Stimulated activated CD4-positive, alpha-beta T cell treated with anti-CD3 and anti-CD28 coated beads, Interleukin-2, amount 100 ng/mL, for 48 hours (primary cell): ENCODE measurements around the gene IL4I1.

ENCODE experiments used
- DNase-seq, 2 donors: peaks; one replicate each; pipeline ENCODE4 v3.0.0-alpha.2; 2020

The IL4I1 gene

DNA sequence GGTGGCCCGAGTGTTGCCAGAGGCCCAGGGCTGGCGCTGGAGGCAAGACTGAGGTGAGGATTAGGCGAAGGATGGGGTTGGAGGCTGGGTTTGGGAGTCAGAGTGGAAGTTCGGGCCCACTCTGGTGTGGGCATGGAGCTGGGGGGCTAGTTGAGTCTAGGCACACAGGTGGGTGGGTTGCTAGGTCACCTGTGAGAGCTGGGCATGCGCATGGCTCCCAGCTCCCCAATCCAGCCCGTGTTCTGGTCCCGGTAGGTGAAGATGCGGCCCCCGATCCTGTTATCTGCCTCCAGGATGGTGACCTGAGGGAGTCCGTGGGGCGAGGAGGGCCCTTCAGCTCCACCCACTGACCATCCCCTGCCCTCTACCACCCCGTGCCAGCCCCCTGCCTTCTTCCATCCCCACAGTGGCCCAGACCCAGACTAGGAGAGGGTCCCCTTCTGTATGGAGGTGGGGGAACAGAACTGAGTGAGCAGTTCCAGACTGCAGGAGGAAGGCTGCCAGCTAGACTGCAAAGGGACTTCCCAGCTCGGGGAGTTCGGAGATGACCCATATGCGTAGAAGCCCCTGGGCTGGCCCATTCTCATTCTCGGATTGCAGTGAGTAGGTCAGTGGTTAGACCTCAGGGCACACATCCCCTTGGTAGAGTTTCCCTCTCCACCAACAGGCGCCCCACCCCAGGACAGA is 1.7 kb downstream of the IL4I1 start:
- DNase-seq = peak; percentile 37 to 45

GRCh38 chr19:49894011-49894664 is 2.5 kb downstream of the IL4I1 start:
- DNase-seq = no peak

DNA sequence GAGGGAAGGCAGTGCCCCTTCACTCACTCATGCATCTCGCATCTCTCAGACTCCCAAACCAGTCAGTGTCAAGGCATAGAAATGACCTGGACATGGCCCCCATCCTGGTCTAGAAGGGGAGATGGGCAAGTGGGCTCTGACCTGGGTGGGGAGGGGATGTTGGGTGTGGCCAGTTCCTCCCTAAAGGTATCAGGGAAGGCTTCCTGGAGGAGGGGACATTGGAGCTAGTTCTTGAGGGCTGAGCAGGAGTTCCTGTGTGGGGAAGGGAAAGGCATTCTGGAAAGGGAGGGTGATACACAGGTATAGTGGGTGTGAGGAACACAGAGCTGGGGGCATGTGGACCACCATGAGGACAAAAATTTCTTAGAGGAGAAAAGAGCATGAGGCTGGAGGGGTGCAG is 4.0 kb downstream of the IL4I1 start:
- DNase-seq = no peak

- DNase-seq = no peak
Observed at GRCh38 chr19:49891393-49891792, 5.3 kb downstream of the IL4I1 start.

- peak in 1 of 2 donors; percentile 63 for DNase-seq
Observed at GRCh38 chr19:49890349-49891311, 6.1 kb downstream of the IL4I1 start.

DNA sequence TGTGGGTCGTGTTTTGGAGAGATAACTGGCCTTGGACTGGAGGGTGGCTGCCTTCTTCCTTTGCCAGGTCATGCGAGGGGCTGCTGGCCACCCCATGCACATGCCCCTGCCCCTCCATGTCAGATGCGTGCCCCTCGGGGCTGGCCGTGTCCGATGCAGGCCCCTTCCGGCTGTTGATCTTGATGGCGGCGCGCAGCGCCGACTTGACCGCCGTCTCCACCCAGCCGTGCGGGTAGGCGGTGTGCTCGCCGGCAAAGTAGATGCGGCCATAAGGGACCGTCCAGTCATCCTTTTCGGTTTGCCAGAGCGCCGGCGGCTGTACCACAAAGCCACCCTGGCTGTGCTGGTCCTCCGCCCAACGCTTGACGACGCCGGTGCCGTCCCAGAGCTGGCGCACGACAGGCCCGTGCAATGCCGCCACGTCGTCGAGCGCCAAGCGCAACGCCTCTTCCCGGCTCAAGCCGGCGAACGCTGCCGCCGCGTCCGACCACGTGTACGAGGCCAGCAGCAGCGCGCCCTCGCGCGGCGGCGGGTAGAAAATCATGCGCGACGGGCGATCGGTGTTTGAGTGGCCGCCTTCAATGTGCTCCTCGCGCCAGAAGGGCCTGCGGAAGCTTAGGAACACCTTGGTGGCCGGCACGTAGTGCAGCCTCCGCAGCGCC is 6.9 kb downstream of the IL4I1 start:
- DNase-seq = peak; percentile 69 to 77

- no peak for DNase-seq
Observed at GRCh38 chr19:49889038-49889686, 7.5 kb downstream of the IL4I1 start.

DNA sequence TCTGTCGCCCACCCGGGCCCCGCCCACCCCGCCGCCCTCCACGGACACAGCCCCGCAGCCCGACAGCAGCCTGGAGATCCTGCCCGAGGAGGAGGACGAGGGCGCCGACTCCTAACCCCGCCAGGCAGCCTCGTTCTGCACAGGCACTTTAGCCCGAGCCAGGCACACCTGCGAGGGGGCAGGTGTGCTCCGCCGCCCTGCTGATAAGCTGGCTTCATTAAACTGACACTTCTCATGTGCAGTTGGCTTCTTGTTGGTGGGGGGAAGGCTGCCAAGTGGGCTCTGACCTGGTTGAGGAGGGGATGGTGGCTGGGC is 8.2 kb downstream of the IL4I1 start:
- DNase-seq = no peak

DNA sequence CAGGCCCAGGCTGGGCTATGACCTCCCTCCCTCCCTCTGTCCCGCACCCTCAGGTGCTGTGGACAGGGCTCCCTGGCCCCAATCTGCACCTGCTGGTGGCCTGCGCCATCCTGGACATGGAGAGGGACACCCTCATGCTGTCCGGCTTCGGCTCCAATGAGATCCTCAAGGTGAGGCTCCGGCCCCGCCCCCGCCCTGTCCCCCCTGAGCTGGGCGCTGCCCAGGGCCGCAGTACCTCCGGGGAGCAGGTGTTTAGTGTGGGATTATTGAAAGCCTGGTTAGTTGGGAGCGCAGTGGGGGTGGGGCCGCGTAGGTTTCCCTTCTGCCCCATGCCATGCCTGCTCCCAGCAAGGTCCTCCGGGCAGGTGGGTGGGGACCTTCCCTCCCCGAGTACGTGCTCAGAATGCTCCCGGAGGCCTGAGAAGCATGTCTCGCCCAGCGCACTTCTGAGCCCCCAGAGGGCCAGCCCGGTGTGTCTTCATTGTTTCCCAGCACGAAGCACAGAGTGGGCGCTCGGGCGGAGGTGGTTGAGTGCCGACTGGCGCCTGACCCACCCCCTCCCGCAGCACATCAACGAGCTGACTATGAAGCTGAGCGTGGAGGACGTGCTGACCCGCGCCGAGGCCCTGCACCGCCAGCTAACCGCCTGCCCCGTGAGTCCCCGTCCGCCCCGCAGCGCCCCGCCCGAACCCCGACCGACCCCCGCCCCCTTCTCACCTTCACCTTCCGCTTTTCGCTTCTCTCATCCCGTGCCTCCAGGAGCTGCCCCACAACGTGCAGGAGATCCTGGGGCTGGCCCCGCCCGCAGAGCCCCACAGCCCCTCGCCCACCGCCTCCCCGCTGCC is 8.8 kb downstream of the IL4I1 start:
- no peak for DNase-seq

- no peak for DNase-seq
Observed at GRCh38 chr19:49887037-49887664, 9.5 kb downstream of the IL4I1 start.

DNA sequence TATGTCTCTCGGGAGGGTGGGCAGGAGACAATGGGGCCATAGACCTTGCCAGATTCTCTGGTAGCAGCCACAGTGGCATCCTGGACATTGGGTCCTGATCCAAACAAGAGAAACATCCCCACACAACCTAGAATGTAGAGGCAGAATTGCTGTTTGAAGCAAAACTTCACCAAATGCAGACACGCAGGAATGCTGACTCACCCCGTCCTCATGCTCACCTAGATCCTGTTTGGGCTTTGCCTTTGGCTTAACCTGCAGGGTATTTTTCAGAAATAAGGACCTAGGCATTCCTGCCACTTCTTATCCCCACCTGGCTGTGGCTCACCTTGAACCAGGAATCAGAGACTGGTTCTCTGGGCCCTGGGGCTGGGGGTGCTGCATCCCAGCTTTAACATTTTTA is 11.9 kb downstream of the IL4I1 start:
- DNase-seq = no peak

DNA sequence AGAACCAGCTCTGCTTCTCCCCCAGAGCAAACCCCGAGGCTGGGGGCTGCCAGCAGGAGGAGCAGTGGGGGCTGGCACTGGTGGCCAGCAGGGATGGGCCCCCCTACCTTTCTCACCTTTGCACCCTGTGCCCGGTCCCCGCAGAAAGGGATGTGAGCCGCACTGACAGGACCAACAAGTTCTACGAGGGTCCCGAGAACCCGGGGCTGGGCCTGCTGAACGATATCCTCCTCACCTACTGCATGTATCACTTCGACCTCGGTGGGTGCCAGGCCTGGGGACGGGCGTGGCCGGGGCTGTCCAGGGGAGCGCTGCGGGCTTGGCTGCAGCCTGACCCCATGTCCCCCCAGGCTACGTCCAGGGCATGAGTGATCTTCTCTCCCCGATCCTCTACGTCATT is 12.6 kb downstream of the IL4I1 start:
- DNase-seq = no peak

DNA sequence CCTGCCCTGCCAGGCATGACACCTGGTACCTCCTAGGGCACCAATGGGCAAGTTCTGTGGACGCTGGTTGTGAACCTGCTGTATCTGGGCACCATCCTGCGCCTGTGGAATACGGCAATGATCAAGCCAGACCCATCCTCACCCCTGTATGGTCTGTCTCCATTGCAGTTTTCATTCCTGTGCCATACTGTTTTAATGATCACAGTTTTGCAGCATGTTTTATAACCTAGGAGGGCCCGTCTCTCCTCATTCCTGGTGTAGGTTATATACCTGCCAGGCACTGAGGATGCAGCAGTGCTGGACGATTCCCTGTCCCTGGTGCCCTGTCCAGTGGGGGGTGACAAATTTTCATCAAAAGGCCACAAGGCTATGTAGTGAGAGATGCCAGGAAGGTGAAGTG is 13.6 kb downstream of the IL4I1 start:
- no peak for DNase-seq

GRCh38 chr19:49882643-49883042 is 14.0 kb downstream of the IL4I1 start:
- no peak for DNase-seq

GRCh38 chr19:49881672-49882394 is 14.9 kb downstream of the IL4I1 start:
- no peak for DNase-seq

DNA sequence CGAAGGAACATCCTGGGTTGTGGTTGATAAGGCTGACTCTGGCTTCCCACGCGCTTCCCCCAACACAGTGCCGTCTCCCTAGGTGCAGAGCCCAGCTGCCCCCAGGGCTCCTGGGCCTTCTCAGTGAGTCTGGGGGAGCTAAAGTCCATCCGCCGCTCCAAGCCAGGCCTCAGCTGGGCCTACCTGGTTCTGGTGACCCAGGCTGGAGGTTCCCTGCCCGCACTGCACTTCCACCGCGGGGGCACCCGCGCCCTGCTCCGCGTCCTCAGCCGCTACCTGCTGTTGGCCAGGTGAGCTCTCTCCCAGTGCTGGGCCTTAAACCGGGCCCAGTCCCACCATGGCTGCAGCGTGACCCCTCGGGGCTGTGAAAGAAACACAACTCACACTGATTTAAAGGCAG is 15.5 kb downstream of the IL4I1 start:
- no peak for DNase-seq

DNA sequence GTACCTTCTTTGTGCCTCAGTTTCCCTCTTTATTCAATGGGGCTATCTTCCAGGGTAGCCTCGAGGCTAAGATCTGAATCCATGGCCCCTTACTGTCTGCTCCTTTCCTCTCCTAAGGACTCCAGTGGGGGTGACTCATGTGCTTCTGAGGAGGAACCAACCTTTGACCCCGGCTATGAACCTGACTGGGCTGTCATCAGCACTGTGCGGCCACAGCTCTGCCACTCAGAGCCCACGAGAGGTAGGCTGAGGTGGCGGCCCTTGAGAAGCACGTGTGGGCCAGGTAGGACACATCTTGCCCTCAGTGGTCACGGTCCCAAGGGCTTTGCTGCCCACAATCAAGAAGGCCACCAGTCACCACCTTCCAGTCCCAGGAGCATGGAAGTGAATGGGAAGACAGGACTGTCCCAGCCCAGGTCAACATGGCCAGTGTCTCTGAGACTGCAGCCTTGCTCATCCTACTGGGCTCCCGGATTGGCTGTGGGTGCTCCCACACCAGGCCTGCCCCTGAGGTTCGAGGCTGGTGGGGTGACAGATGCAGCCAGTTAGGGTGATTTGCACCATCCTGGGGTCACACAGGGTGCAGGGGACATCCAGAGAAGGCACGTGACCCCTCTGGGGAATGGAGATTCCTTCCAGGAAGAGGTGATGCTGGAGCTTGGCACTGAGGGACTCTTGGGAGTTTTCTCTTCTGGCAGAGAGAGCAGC is 16.4 kb downstream of the IL4I1 start:
- DNase-seq = no peak

- DNase-seq = no peak
Observed at GRCh38 chr19:49879243-49879963, 17.3 kb downstream of the IL4I1 start.

- DNase-seq = no peak
Observed at GRCh38 chr19:49878744-49879070, 18.0 kb downstream of the IL4I1 start.
